Measurements from ENCODE around the gene TTC31.

The TTC31 gene

DNA sequence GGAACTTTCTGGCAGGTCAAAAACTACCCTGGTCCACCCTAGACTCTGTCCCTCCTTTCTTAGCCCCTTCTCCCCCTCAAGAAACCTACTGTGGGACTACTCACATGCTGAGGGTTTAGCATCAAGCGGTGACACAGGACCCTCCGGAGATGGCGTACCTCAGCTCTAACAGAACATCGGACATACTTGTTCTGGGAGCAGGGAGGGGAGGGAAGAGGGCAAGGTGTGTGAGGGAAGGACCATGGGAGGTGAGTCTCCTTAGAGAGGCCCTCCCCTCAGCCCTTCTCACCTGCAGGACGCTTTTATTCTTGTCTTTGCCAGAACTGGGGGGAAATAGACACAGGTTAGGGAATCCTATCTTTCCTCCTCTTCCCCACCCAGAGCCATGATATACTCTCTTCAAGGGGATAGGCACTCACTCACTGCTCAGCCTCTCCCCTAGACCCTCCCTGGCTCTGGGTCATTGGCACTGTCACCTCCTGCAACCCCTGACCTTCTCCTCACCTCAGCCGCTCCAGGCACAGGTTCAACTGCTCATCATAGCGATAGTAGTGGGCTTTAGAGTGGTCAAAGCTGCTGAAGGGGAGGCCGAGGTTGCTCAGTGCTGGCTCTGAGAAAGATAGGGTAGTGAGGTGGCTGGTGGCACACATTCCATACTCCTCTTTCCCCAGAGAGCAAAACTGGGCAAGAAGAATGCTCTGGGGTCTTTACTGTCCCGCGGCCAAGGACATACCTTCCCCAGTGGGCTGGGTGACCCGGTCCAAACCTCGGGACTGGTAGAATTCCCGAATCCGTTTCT lies 22.8 kb downstream of the TTC31 start:
- no peak for DNase-seq

- DNase-seq: peak; percentile 98
Measured at GRCh38 chr2:74507145-74507925, 24.5 kb downstream of the TTC31 start, which contains the start of gene PCGF1. Gene PCGF1 (minus strand): TSS chr2:74507695. CDS start chr2:74507668, 27 bp downstream.

GRCh38 chr2:74507926-74508520 lies 25.1 kb downstream of the TTC31 start:
- DNase-seq: peak in 1 of 2 donors; percentile 28

DNA sequence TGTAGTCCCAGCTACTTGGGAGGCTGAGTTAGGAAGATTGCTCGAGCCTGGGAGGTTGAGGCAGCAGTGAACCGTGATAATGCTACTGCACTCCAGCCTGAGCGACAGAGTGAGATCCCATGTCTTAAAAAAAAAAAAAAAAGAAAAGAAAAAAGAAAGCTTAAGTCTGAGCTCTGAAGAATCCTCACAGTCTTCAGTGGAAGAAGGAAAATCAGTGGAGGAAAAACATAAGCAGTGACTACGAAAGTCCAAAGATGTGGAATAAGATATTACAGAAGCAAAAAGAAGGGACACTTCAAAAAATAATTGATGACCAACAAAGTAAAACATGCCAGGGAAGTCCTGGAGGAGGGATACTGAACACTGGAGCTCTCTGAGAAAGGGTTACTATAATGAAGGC lies 27.4 kb downstream of the TTC31 start:
- DNase-seq: no peak

DNA sequence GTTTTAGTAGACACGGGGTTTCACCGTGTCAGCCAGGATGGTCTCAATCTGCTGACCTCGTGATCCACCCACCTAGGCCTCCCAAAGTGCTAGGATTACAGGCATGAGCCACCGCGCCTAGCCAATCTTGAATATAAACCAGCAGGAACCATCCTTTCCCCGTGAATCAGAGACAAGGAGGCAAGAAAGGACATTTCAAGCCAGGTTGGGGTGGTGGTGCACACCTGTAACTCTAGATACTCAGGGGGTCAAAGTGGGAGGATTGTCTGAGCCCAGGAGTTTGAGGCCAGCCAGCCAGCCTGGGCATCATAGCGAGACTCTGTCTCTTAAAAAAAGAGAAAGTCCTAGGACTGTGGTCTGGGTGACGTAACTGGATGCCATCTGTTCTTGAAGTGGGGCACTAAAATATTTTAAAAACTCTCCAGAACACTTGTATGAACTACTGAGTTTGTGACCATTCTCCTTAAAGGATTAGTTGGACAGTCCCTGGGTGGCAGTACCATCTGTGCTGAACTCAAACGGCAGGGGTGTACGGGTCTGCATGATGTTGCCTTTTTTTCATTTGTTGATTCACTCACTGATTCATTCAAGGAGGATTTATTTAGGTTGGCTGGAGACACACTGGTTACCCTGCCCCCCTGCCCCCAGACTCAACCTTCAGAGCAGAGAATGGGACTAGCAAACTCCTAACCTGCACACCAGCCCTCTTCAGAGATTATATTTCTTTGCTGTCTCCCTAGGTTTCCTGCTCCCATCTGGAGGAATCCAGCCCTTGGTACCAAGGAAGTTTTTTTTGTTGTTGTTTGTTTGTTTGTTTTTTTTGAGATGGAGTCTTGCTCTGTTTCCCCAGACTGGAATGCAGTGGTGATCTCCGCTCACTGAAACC lies 28.5 kb downstream of the TTC31 start:
- no peak for DNase-seq

DNA sequence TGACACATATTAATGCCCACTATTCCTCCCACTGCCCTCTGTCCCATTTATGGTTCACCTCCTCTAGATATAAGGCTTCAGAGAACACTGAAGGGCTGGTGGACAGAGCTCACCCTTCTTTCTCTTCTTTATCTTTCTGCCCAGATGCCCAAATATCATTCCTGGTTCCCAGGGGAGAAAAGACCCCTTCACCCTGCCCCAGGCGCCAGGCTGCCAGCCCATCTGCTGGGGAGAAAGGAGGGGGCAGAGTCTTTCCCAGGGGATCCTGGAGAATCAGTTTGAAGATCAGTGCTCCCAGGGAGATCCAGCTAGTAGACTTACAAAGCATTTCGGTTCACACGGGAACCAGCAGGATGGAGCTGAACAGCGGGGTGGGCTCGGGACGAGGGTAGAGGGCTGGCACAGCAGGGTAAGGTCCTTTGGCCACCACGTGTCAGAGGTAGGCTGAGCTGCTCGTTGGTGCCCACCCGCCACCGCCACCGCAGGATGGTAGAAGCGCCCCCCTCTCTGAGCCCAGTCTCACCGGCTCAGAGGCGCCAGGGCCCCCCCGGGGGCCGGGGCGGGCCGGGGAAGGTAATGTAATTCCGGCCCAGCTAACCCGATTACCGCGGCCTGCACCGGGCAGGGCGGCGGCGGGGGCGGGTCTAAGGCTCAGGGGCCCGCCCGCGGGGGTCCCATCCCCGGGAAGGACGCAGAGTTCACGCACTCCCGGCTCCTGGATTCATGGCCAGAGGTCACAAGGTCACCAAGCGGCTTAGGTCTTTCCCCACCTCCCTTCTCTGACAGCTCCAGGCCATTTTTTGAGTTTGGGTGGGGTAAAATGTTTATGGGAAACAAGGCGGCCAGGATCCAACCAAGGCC lies 30.1 kb downstream of the TTC31 start:
- no peak for DNase-seq

DNA sequence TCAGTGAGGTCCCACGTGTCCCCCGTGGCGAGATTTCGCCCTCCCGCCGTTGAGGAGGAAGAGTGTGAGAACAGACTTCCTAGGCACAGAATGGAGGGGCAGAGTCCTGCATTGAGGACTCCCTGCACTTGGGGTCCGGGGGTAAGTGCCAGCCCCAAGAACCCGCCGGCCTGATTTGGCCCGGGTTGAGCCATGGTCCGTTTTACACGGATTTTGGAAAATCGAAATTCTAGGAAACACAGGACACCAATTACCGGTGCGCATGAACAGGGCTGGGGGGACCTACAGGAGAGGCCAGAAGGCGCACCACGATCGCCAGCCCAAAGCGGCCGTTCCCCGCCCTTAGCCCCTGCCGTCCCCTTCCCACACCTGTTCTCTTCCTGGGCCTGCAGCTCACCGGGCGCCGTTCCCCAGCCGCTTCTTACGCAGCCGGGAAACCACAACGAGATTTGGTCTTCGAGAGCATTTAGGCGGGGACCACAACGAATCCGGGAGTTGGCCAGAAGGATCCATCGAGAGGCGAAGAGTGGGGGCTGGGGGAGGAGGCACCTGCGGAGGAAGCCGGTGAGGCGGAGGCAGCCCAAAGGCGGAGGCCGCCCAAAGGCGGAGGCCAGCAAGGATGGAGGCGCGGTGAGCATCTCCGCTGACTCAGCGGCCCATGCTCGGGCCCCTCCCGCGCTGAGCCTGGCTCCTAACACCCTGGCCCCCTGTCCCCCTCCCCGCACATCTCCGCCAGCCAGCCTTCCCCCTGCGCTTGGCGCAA lies 30.9 kb downstream of the TTC31 start:
- DNase-seq: peak in 1 of 2 donors; percentile 33

DNA sequence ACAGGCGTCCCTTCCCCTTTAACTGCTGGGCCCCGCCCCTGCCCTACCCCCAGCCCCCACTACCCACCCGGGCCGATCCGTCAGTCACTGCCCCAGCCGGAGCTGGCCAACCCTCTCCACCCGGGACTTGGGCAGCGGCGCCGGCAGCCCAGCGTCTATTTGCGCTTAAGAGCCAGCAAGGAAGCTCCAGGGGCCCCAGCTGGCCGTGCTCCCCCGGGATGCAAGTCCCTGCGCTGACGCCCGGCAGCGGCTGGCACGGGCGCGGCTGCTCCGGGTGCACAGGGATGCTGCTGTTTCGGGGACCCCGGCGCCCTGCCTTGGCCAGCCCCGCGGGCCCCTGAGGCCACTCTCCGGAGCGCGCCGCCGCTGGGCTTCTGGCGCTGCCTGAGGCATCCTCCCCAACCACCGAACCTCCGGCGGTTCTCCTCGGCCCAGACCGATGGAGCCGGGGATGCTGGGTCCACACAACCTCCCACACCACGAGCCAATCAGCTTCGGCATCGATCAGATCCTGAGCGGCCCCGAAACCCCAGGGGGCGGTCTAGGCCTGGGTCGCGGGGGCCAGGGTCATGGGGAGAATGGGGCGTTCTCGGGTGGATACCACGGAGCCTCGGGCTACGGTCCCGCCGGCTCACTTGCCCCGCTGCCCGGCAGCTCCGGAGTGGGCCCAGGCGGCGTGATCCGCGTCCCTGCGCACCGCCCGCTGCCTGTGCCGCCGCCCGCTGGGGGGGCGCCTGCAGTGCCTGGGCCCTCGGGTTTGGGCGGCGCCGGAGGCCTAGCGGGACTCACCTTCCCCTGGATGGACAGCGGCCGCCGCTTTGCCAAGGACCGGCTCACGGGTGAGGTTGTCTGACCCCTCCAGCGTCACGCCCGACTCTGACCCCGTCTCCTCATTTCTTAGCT lies 31.7 kb downstream of the TTC31 start, which contains the start of gene TLX2:
TSS of gene TLX2 (plus strand) at position 83 of the 903 bp plus-strand sequence. CDS start at position 440, 357 bp downstream.
- DNase-seq: no peak

DNA sequence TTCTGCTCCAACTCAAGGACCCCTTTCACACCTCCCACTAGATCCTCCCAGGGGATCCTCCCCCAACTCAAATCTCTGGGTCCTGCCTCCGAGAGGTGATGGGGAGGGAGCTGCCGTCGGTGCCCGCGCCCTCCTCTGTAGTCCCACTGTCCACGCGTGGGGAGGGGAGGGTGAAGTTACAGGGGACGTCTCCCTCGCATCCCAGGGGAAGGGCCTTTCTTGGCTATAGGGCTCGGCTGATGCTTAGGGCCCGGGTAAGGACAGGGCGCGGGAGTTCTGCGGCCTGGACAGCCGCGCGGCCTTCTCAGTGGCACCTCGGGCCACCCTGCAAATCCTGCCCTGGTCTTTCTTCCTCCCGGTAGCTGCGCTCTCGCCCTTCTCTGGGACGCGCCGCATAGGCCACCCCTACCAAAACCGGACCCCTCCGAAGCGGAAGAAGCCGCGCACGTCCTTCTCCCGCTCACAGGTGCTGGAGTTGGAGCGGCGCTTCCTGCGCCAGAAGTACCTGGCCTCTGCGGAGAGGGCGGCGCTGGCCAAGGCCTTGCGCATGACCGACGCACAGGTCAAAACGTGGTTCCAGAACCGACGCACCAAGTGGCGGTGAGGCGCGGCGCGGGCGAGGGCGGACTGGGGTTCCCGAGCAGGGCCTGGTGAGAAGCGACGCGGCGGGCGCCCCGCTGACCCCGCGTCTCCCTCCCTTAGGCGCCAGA lies 32.5 kb downstream of the TTC31 start:
- DNase-seq: peak in 1 of 2 donors; percentile 12

- DNase-seq: peak; percentile 77 to 82
Measured at GRCh38 chr2:74515981-74516633, 33.2 kb downstream of the TTC31 start.

DNA sequence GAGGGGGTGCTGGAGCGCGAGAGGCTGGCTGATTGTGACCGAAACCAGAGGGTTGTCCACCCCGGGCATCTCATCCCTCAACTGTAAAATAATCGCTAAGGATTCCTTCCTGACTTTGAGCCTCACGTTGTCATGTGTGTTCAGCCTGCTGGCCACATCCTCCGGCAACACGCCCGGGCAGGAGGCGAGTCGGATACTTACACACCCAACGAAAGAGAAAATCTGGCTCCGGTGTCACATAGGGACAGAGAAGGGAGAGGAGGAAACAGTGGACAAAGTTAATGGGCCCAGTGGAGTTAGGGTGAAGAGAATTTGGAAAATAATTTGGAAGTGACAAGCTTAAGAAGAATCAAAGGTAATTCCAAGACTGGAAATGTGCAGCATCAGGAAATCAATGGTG lies 33.8 kb downstream of the TTC31 start:
- no peak for DNase-seq

DNA sequence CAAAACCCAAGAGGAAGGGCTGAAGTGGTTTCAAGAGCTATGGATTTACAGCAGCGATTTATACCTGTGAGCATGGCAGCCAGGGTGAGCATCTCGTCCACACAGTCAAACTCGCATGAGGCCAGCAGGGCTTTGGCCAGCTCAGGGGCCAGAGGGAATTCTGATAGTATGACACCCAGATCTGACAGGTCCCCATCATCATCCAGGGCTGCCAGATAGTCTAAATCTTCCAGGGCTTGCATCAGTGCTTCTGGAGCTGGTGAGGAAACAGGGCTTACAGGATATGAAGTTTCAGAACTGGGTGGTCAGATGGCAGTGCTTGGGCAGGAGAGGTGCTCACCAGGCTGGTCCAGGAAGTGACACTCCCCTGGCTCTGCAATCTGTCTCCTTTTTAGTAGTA lies 39.6 kb downstream of the TTC31 start:
- no peak for DNase-seq

DNA sequence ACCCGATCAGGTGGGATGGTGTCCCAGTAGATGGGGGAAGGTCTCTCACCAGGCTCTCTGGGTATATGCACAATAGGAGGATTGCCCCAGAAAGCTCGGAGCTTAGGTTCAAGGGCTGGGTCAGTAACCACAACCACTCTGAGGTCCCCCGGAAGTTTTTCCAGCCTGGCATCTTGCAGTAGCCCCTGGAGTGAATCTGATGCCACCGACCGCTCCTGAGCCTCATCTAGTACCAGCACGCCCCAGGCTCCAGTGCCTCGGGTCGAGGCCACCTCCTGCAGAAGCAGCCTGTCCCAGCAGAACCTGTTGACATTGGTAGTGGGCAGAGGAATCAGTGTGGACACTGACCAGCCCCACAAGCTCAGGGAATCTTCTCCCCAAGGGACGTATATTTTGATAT lies 41.1 kb downstream of the TTC31 start:
- DNase-seq: no peak

GRCh38 chr2:74524955-74525716 lies 42.3 kb downstream of the TTC31 start:
- no peak for DNase-seq

GRCh38 chr2:74525717-74526648 lies 43.1 kb downstream of the TTC31 start, which contains the start of gene DQX1:
Gene DQX1 (minus strand): TSS chr2:74526231. CDS start chr2:74525729, 502 bp downstream.
- peak; percentile 54 to 63 for DNase-seq

DNA sequence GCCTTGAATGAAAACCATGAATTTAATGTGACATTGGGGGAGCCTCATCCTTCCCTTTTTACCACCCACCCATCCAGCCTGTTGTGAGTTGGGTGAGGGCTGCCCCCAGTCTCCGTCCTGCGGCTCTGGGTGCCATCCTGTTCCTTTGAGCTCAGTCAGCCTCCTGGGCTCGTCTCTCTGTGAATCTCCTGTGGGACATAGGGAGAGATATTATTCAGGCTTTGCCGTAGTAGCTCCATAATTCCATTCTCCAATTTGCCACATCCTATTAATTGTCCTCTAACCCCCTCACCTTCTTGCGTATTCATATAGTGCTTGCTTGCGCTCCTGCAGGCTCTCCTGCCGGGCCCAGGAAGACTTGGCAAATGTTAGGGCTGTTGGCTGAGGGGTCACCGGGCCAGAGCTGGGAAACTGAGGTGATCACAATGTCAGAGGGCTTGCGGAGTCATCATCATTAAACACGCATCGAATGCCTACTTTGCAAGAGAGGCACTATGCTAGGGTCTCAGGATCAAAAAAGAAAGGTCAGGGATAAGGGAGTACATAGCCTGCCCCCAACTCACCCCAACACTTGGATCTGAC lies 43.9 kb downstream of the TTC31 start:
- DNase-seq: no peak
